HCT116 (cell line): Measurements from ENCODE around the gene STK16. TPM values are rescaled to one million over a fixed set of nuclear protein-coding genes. Genes with fewer than 3 reads are reported as not detected.

ENCODE experiments used
- ATAC-seq: fragments of 200-7000 bp; cut with Tn5 transposase; 2 replicates; pipeline ENCODE4 v1.9.1; 2020; ENCODE audit warnings: mild to moderate bottlenecking, moderate library complexity
- BruUV-seq: library from RNA; stranded (reverse); fragments of 400-500 nt; replicated peaks from 2 replicates; lab custom pipeline; 2021; lab: Mats Ljungman, UMichigan
- CTCF ChIA-PET: fragments of 300-600 bp; sonication (Branson Sonifier 250); formaldehyde crosslinking; loops from one replicate; lab custom pipeline; 2021; ENCODE audit warnings: antibody characterized with exemption; lab: Charles Lee
- POLR2A ChIA-PET: fragments of 300-600, 350-600 bp; sonication (Branson Sonifier 250); formaldehyde crosslinking; loops from one replicate; lab custom pipeline; 2021; ENCODE audit warnings: antibody characterized with exemption; lab: Charles Lee
- RAD21 ChIA-PET, 2 experiments: fragments of 300-600 bp; sonication (Branson Sonifier 250); formaldehyde crosslinking; loops; one replicate each; lab custom pipeline; 2023; ENCODE audit warnings: low total read pairs in 2 of 2; ENCODE audit not compliant: uncharacterized antibody in 2 of 2, unreplicated experiment in 2 of 2, low non-redundant PET in 1 of 2; lab: Charles Lee
- DNase-seq: peaks from one replicate; pipeline ENCODE4 v3.0.0-alpha.2; 2010; ENCODE audit warnings: low read depth, low spot score
- H2AFZ ChIP-seq: fragments of 200-600 bp; shearing (Covaris generic), sonication (generic); 2 replicates; pipeline ENCODE4 v1.6.1; 2017; ENCODE audit warnings: low read depth, mixed run types, mixed read lengths, antibody characterized with exemption, low read length; ENCODE audit not compliant: poor library complexity, severe bottlenecking
- H3K27ac ChIP-seq: 2 replicates; pipeline ENCODE4 v1.5.1; 2012; ENCODE audit warnings: low read depth, low read length
- H3K27me3 ChIP-seq: fragments of 200-600 bp; sonication (generic); 2 replicates; pipeline ENCODE4 v1.6.1; 2016; ENCODE audit warnings: mixed run types, low read length, mixed read lengths; ENCODE audit not compliant: insufficient read depth
- H3K36me3 ChIP-seq, 2 experiments: fragments of 200-500 bp in 1 of 2; fragments of 200-600 bp in 1 of 2; sonication (Bioruptor generic) in 1 of 2; sonication (generic) in 1 of 2; 2 replicates each; pipeline versions ENCODE4 v1.5.1 to v1.6.1; 2014 to 2016; ENCODE audit warnings: low read length in 2 of 2, inconsistent platforms in 1 of 2, mixed read lengths in 1 of 2, mixed run types in 1 of 2; ENCODE audit not compliant: insufficient read depth in 2 of 2, control insufficient read depth in 1 of 2
- H3K4me1 ChIP-seq, 2 experiments: fragments of 200-600 bp in 1 of 2; sonication (generic) in 1 of 2; 2 replicates each; pipeline versions ENCODE4 v1.5.1 to v1.6.1; 2012 to 2017; ENCODE audit warnings: low read length in 2 of 2, inconsistent platforms in 1 of 2, mild to moderate bottlenecking in 1 of 2, mixed read lengths in 1 of 2, mixed run types in 1 of 2, moderate library complexity in 1 of 2; ENCODE audit not compliant: insufficient read depth in 2 of 2, control insufficient read depth in 1 of 2
- H3K4me2 ChIP-seq: fragments of 200-600 bp; sonication (generic); 2 replicates; pipeline ENCODE4 v1.6.1; 2017; ENCODE audit warnings: mixed run types, low read length, mixed read lengths
- H3K4me3 ChIP-seq, 2 experiments: fragments of 200-600 bp in 1 of 2; sonication (generic) in 1 of 2; replicated peaks in 1 of 2; 2 replicates each; pipeline ENCODE4 v1.5.1; 2011 to 2016; ENCODE audit warnings: low read length in 2 of 2, control low read depth in 1 of 2, low read depth in 1 of 2, mild to moderate bottlenecking in 1 of 2, mixed read lengths in 1 of 2, mixed run types in 1 of 2
- H3K79me2 ChIP-seq: fragments of 200-600 bp; sonication (generic); 2 replicates; pipeline ENCODE4 v1.6.1; 2017; ENCODE audit warnings: mild to moderate bottlenecking, mixed run types, low read length, moderate library complexity, mixed read lengths; ENCODE audit not compliant: insufficient read depth
- H3K9ac ChIP-seq: fragments of 200-600 bp; sonication (generic); 2 replicates; pipeline ENCODE4 v1.6.1; 2016; ENCODE audit warnings: low read length, mixed read lengths
- H3K9me2 ChIP-seq: fragments of 200-600 bp; sonication (generic), shearing (Covaris generic); 2 replicates; pipeline ENCODE4 v1.6.1; 2017; ENCODE audit warnings: mixed run types, mild to moderate bottlenecking, moderate library complexity; ENCODE audit not compliant: insufficient read depth
- H3K9me3 ChIP-seq, 2 experiments: fragments of 200-500 bp in 1 of 2; fragments of 200-600 bp in 1 of 2; sonication (Bioruptor generic) in 1 of 2; sonication (generic) in 1 of 2; 2 replicates each; pipeline ENCODE4 v1.6.1; 2014 to 2017; ENCODE audit warnings: low read length in 2 of 2, mixed read lengths in 2 of 2, inconsistent platforms in 1 of 2, low read depth in 1 of 2, mild to moderate bottlenecking in 1 of 2, mixed run types in 1 of 2, moderate library complexity in 1 of 2; ENCODE audit not compliant: control insufficient read depth in 1 of 2, insufficient read depth in 1 of 2
- H4K20me1 ChIP-seq: fragments of 200-600 bp; sonication (generic), shearing (Covaris generic); 2 replicates; pipeline ENCODE4 v1.6.1; 2017; ENCODE audit warnings: mixed run types, mild to moderate bottlenecking, moderate library complexity; ENCODE audit not compliant: insufficient read depth
- ATF3 ChIP-seq: IDR thresholded peaks from 2 replicates; pipeline ENCODE4 v1.6.1; 2012
- CBX3 ChIP-seq: IDR thresholded peaks from 2 replicates; pipeline ENCODE4 v1.6.1; 2012; ENCODE audit warnings: low read depth
- CEBPB ChIP-seq: IDR thresholded peaks from 2 replicates; pipeline ENCODE4 v1.6.1; 2012; ENCODE audit warnings: low read depth
- CTCF ChIP-seq, 3 experiments: fragments of 200-600 bp in 1 of 3; sonication (generic) in 1 of 3; IDR thresholded peaks in 2 of 3; conservative IDR thresholded peaks in 1 of 3; 2 replicates each; pipeline ENCODE4 v1.5.1; 2012 to 2017; ENCODE audit warnings: low read depth in 2 of 3, low read length in 2 of 3, antibody characterized with exemption in 1 of 3, borderline replicate concordance in 1 of 3, control low read depth in 1 of 3, mild to moderate bottlenecking in 1 of 3, mixed read lengths in 1 of 3, mixed run types in 1 of 3, moderate library complexity in 1 of 3; ENCODE audit not compliant: insufficient read depth in 1 of 3
- EGR1 ChIP-seq: IDR thresholded peaks from 2 replicates; pipeline ENCODE4 v1.6.1; 2012; ENCODE audit warnings: low read depth
- ELF1 ChIP-seq: IDR thresholded peaks from 2 replicates; pipeline ENCODE4 v1.6.1; 2012; ENCODE audit warnings: low read depth, borderline replicate concordance
- EZH2 ChIP-seq: fragments of 200-600 bp; sonication (generic); IDR thresholded peaks from 2 replicates; pipeline ENCODE4 v1.6.1; 2017; ENCODE audit warnings: antibody characterized with exemption, mixed run types
- EZH2phosphoT487 ChIP-seq: fragments of 200-600 bp; IDR thresholded peaks from 2 replicates; pipeline ENCODE4 v1.6.1; 2018; ENCODE audit warnings: antibody characterized with exemption, borderline replicate concordance
- FOSL1 ChIP-seq: IDR thresholded peaks from 2 replicates; pipeline ENCODE4 v1.6.1; 2012; ENCODE audit warnings: low read depth
- JUND ChIP-seq: IDR thresholded peaks from 2 replicates; pipeline ENCODE4 v1.6.1; 2012
- MAX ChIP-seq: IDR thresholded peaks from 2 replicates; pipeline ENCODE4 v1.6.1; 2012
- POLR2A ChIP-seq: IDR thresholded peaks from 2 replicates; pipeline ENCODE4 v1.7.0; 2011; ENCODE audit warnings: borderline replicate concordance; ENCODE audit not compliant: insufficient read depth, insufficient read length; ENCODE audit errors: extremely low read depth
- POLR2AphosphoS5 ChIP-seq: IDR thresholded peaks from 2 replicates; pipeline ENCODE4 v1.6.1; 2011; ENCODE audit warnings: mild to moderate bottlenecking, low read depth, low read length, moderate library complexity
- RAD21 ChIP-seq: IDR thresholded peaks from 2 replicates; pipeline ENCODE4 v1.6.1; 2012; ENCODE audit warnings: low read depth, mild to moderate bottlenecking
- REST ChIP-seq: IDR thresholded peaks from 2 replicates; pipeline ENCODE4 v1.6.1; 2012; ENCODE audit warnings: low read depth
- SP1 ChIP-seq: IDR thresholded peaks from 2 replicates; pipeline ENCODE4 v1.6.1; 2012; ENCODE audit warnings: low read depth
- TCF7L2 ChIP-seq: IDR thresholded peaks from 2 replicates; pipeline ENCODE4 v1.7.0; 2011; ENCODE audit warnings: borderline replicate concordance, inconsistent platforms; ENCODE audit not compliant: insufficient read depth, insufficient read length; ENCODE audit errors: extremely low read depth
- ZBTB33 ChIP-seq: IDR thresholded peaks from 2 replicates; pipeline ENCODE4 v1.6.1; 2011; ENCODE audit warnings: mild to moderate bottlenecking, low read length, moderate library complexity; ENCODE audit not compliant: insufficient replicate concordance; ENCODE audit errors: extremely low read depth
- ZFX ChIP-seq: fragments of 450-650 bp; IDR thresholded peaks from 2 replicates; pipeline ENCODE4 v1.6.1; 2017
- ZNF274 ChIP-seq: fragments of 200-500 bp; sonication (Bioruptor generic); IDR thresholded peaks from 2 replicates; pipeline ENCODE4 v1.6.1; 2014; ENCODE audit warnings: mild to moderate bottlenecking, low read depth, low read length, inconsistent platforms
- intact Hi-C: fragments of 100-400 bp; cut with micrococcal nuclease; formaldehyde crosslinking; loops from 2 replicates; pipeline ENCODE4 v1.10.0; 2022
- total RNA-seq: library from RNA; stranded (reverse); gene quantifications from one replicate; pipeline ENCODE4 v1.2.1, GENCODE V29; 2021; ENCODE audit not compliant: unreplicated experiment

Gene STK16
- total RNA-seq, 1 experiment from 2014 or later: 31.4 TPM

- ChIA-PET POLR2A (interaction anchor here (1.4 to 2.5 kb wide), 2 partner anchors 17 to 29 kb away, joined by 7 to 8 read pairs; partner anchors contain the start of genes ANKZF1 and ATG9A), RAD21 (no interaction called here), CTCF (interaction anchor here (0.6 to 2.6 kb wide), 4 partner anchors 33 to 599 kb away, joined by 3 to 19 read pairs (median 3); partner anchors contain the start of gene DNAJB2)
- DNase-seq (no peak), ATAC-seq (no peak)
- Histone ChIP-seq H3K36me3 (peaks cover 0 to 5% of the 10 kb centered on the region in 2 experiments; a peak in 2 of 4 replicates), H2AFZ (no peak overlapping the region), H3K4me1 (peaks cover 29 to 41% of the 10 kb centered on the region in 2 experiments), H4K20me1 (no peaks in the 10 kb centered on the region), H3K9me2 (no peaks in the 10 kb centered on the region), H3K9ac (peak overlapping the region; percentile 82), H3K4me3 (peak overlapping the region; percentile 80 to 96), H3K27me3 (no peaks in the 10 kb centered on the region), H3K79me2 (peaks cover 14% of the 10 kb centered on the region; the same call in 1 of the 2 replicates), H3K4me2 (peak overlapping the region; percentile 87), H3K9me3 (no peaks in the 10 kb centered on the region), H3K27ac (peak overlapping the region; percentile 79)
- intact Hi-C loops: no loop called here
- no TSS peak for BruUV-seq
- TF ChIP-seq ELF1 (no peak), POLR2AphosphoS5 (no peak), ZNF274 (no peak), SP1 (no peak), EGR1 (no peak), CBX3 (no peak), FOSL1 (no peak), CTCF (IDR thresholded peaks at IDR 0.05 in 2 of 3, conservative IDR thresholded peaks at IDR 0.05 in 1 of 3; ENCODE audit: borderline replicate concordance in 1 of 3, insufficient read depth in 1 of 3, low read depth in 2 of 3, low read length in 2 of 3) (no peak), RAD21 (no peak), ATF3 (no peak), POLR2A (no peak), ZBTB33 (no peak), CEBPB (no peak), ZFX (no peak), JUND (no peak), EZH2phosphoT487 (no peak), TCF7L2 (no peak), MAX (no peak), REST (no peak), EZH2 (no peak)
These were observed 586 bp downstream of the STK16 start for GRCh38 chr2:219245899-219246230.
